NCI-H2196 treated with DMSO at 0.1 percent for 48 hours (cell line): ENCODE measurements around the gene IL11.
A peak's percentile ranks its signal among the peaks of the same experiment; 100 is the strongest.
"Not testable (repeated sequence)": the region's sequence is repeated elsewhere in the genome, so short reads cannot be mapped to it uniquely, and the experiment has no call there.

Experiments
- DNase-seq: peaks from one replicate; lab custom pipeline; 2025; ENCODE audit not compliant: unreplicated experiment; lab: John Stamatoyannopoulos, UW

The IL11 gene

GRCh38 chr19:55370305-55370988 is at the start of gene IL11:
TSS of gene IL11 (minus strand) at chr19:55370463. CDS start at chr19:55370310, 153 bp downstream.
- no peak for DNase-seq

DNA sequence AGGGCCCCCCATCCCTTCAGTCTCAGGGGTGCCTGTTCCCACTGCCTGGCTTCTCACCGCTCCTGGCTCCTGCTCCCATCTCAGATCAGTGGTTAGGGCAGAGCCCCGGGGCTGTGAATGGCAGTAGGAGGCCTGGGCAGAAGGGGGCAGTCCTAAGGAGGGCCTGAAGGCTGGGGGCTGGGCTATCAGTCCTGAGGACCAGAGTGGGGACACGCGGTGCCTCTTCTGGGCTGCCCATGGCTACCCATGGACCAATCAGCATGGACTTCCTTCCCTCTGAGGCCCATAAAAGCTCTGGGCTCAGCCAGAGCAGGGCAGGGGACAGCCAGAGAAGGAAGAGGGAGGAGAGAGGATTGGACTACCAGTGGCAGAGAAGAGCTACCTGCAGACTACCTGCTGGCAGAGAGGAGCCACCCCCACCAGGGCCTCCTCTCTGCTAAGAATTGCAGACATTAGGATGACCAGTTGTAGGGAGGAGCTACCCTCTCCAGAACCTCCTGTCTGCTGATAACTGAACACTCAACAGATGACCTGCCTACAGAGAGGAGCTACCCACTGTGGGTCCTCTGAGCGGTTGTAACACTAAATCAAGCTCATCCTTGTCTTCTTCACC is 49.5 kb upstream of the IL11 start:
- DNase-seq = no peak

- DNase-seq = no peak
Observed at GRCh38 chr19:55419103-55419502, 48.8 kb upstream of the IL11 start.

GRCh38 chr19:55418185-55418584 is 47.9 kb upstream of the IL11 start:
- DNase-seq = peak; percentile 41

GRCh38 chr19:55410168-55410567 is 39.9 kb upstream of the IL11 start:
- DNase-seq = no peak

- not testable (repeated sequence) for DNase-seq
Observed at GRCh38 chr19:55409179-55409578, 38.9 kb upstream of the IL11 start.

- no peak for DNase-seq
Observed at GRCh38 chr19:55408533-55408872, 38.2 kb upstream of the IL11 start.

GRCh38 chr19:55407800-55408532 is 37.7 kb upstream of the IL11 start:
- peak; percentile 98 for DNase-seq

DNA sequence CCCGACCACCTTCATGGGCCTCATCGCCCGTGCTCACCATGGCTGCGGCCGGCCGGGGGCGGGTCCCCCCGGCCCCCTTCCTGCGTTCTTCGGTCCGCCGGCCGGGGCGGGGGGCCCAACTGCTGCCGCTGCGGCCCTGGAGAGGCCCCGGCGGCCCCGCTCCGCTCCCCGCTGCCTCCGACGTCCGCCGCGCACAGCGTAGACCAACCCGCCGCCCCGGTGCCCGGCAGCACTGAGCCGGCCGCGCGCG is 37.2 kb upstream of the IL11 start, which contains the start of gene UBE2S:
Gene UBE2S, minus strand, starts transcription at position 239 of the 250 bp plus-strand sequence. Its CDS starts 199 bp downstream, at position 40.
- not testable (repeated sequence) for DNase-seq

GRCh38 chr19:55406826-55407549 is 36.7 kb upstream of the IL11 start:
- DNase-seq = no peak

GRCh38 chr19:55406091-55406825 is 36.0 kb upstream of the IL11 start:
- DNase-seq = no peak

GRCh38 chr19:55405638-55406037 is 35.4 kb upstream of the IL11 start:
- DNase-seq = no peak

DNA sequence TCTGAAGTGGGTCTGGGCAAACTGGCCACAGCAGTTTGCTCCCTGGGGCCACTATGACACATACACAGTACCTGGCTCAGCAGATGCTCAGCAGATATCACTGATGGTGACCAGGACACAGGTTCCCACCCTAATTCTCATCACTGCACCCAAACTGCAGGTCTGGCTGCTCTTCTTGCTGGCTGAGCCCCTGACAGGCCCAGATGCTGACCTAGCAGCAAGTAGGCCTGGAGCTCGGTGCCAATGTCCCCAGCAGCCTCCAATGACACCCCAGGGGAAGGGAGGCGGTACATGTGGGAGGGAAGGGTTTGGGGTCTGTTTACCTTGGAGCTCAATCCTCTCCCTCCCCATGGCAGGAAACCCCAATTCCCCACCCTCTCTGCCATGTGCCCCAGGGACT is 32.2 kb upstream of the IL11 start:
- no peak for DNase-seq

GRCh38 chr19:55401390-55401789 is 31.1 kb upstream of the IL11 start:
- not testable (repeated sequence) for DNase-seq

GRCh38 chr19:55400281-55401087 is 30.2 kb upstream of the IL11 start:
- no peak for DNase-seq

- DNase-seq = no peak
Observed at GRCh38 chr19:55398200-55398925, 28.1 kb upstream of the IL11 start.

GRCh38 chr19:55392820-55393761 is 22.8 kb upstream of the IL11 start:
- no peak for DNase-seq
